Natural killer cell (primary cell): ENCODE data around the gene ATXN1. TPM values are rescaled to one million over a fixed set of nuclear protein-coding genes. Genes with fewer than 3 reads are reported as not detected.

Experiments used
- ATAC-seq, 3 donors: fragments of 150-1000 bp in 2 of 3; fragments of 200-7000 bp in 1 of 3; cut with Tn5 transposase; 1 replicate in 1 of 3; 2 replicates in 2 of 3; pipeline ENCODE4 v1.10.0; 2021; ENCODE audit warnings: mild to moderate bottlenecking in 2 of 3, moderate library complexity in 2 of 3
- DNase-seq, 2 donors: peaks; one replicate each; pipeline versions ENCODE4 v3.0.0 to v3.0.0-alpha.2; 2013 to 2021; ENCODE audit warnings: mixed read lengths in 1 of 2
- H3K27ac ChIP-seq: one replicate; pipeline ENCODE4 v1.5.1; 2013; ENCODE audit warnings: mild to moderate bottlenecking, low read length
- H3K27me3 ChIP-seq: one replicate; pipeline ENCODE4 v1.6.1; 2013; ENCODE audit warnings: low read length; ENCODE audit not compliant: control insufficient read depth, insufficient read depth
- H3K36me3 ChIP-seq: one replicate; pipeline ENCODE4 v1.6.1; 2013; ENCODE audit warnings: low read length; ENCODE audit not compliant: control insufficient read depth, insufficient read depth
- H3K4me1 ChIP-seq: one replicate; pipeline ENCODE4 v1.6.1; 2013; ENCODE audit warnings: low read length; ENCODE audit not compliant: control insufficient read depth, insufficient read depth
- H3K4me3 ChIP-seq: one replicate; pipeline ENCODE4 v1.5.1; 2013; ENCODE audit warnings: low read length
- H3K9me3 ChIP-seq: one replicate; pipeline ENCODE4 v1.6.1; 2013; ENCODE audit warnings: low read length; ENCODE audit not compliant: control insufficient read depth, insufficient read depth
- H3K27ac Mint-ChIP-seq, 2 donors: one replicate each; pipeline ENCODE4 v1.8.0; 2022; ENCODE audit warnings: mild to moderate bottlenecking in 2 of 2, mixed read lengths in 2 of 2, moderate library complexity in 1 of 2
- H3K27me3 Mint-ChIP-seq, 2 donors: one replicate each; pipeline ENCODE4 v1.8.0; 2022; ENCODE audit warnings: low read depth in 2 of 2, mixed read lengths in 2 of 2
- H3K36me3 Mint-ChIP-seq: one replicate; pipeline ENCODE4 v1.8.0; 2022; ENCODE audit warnings: mixed read lengths
- H3K4me1 Mint-ChIP-seq, 2 donors: one replicate each; pipeline ENCODE4 v1.8.0; 2022; ENCODE audit warnings: mixed read lengths in 2 of 2
- H3K4me3 Mint-ChIP-seq: one replicate; pipeline ENCODE4 v1.8.0; 2022; ENCODE audit warnings: mild to moderate bottlenecking, moderate library complexity, mixed read lengths
- H3K9me3 Mint-ChIP-seq, 2 donors: one replicate each; pipeline ENCODE4 v1.8.0; 2022; ENCODE audit warnings: mixed read lengths in 2 of 2
- CTCF ChIP-seq: fragments of 200-600 bp; IDR thresholded peaks from one replicate; pipeline ENCODE4 v1.8.0; 2022; ENCODE audit warnings: antibody characterized with exemption
- WGBS: methylation state at CpG from one replicate; pipeline ENCODE4 v1.1.7; 2013; ENCODE audit warnings: missing lambda C conversion rate; ENCODE audit not compliant: insufficient coverage; 5-methylcytosine and 5-hydroxymethylcytosine counted together
- intact Hi-C: fragments of 100-400 bp; cut with micrococcal nuclease; formaldehyde crosslinking; loops from one replicate; pipeline ENCODE4 v1.14.2; 2022
- total RNA-seq, 4 donors: library from RNA; stranded (reverse); fragments of 120-200 nt in 1 of 4; gene quantifications; one replicate each; pipeline versions ENCODE4 v1.2.3 to v1.2.4, GENCODE V29; 2013 to 2022

The ATXN1 gene
- total RNA-seq, 3 donors from 2014 or later (not counting 1 experiment from before 2014, with no cell fraction given) = 90.4 to 120 (median 97.9) TPM

DNA sequence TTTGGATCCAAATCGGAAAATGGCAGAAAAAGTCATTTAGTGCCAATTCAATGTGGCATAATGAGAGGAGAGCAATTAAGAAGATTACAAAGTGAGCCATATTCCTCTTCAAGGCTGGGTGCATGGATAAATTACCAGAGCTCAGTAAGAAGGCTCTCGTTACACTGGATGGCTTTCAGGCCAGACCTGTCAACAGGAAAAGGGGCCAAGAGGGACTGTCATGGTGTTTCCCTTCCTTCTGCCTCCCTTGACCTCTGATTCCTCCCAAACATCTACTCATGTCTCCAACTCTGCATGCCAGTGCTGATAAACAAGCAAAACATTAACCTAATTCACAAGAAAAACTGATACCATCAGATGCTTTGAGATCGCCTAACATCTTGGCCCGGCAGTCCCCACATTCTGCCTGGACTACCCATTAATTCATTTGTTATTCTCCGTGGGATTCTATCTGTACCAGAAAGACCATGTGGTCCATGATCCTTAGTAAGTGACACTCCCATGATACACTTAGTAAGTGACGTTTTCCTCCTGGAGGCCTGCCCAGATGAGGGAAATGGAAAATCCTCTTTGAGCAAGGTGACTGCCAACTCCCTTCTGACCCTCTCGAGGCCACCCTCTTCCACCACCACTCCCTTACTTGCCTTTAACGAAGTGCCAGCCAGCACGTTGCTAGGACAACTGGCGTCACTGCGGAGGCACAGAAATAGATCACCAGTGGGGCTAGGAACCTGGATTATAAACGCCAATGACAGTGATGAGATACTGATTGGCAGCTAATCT lies 283.7 kb downstream of the ATXN1 start:
- H3K27ac Mint-ChIP-seq = no peak overlapping the region
- H3K4me1 Mint-ChIP-seq = peaks cover 31 to 38% of the 10 kb centered on the region in 2 donors
- no peak for ATAC-seq
- Histone ChIP-seq H3K4me3 (no peak overlapping the region), H3K27me3 (no peaks in the 10 kb centered on the region), H3K36me3 (no peaks in the 10 kb centered on the region), H3K4me1 (peaks cover 12% of the 10 kb centered on the region), H3K27ac (no peak overlapping the region), H3K9me3 (no peaks in the 10 kb centered on the region)
- 96% methylated on average over 11 of the region's 12 CpGs for WGBS
- H3K4me3 Mint-ChIP-seq = no peak overlapping the region
- H3K27me3 Mint-ChIP-seq = no peaks in the 10 kb centered on the region
- H3K36me3 Mint-ChIP-seq = no peaks in the 10 kb centered on the region
- TF ChIP-seq CTCF = no peak
- no peak for DNase-seq
- H3K9me3 Mint-ChIP-seq = peaks cover 0 to 2% of the 10 kb centered on the region in 2 donors
- intact Hi-C loops = no loop called here

GRCh38 chr6:16476861-16477260 lies 284.4 kb downstream of the ATXN1 start:
- Histone ChIP-seq H3K9me3 (no peaks in the 10 kb centered on the region), H3K27me3 (no peaks in the 10 kb centered on the region), H3K36me3 (no peaks in the 10 kb centered on the region), H3K4me1 (peaks cover 13% of the 10 kb centered on the region), H3K4me3 (no peak overlapping the region), H3K27ac (no peak overlapping the region)
- peaks cover 24 to 31% of the 10 kb centered on the region in 2 donors for H3K4me1 Mint-ChIP-seq
- no peaks in the 10 kb centered on the region for H3K27me3 Mint-ChIP-seq
- H3K4me3 Mint-ChIP-seq = no peak overlapping the region
- intact Hi-C loops = no loop called here
- H3K36me3 Mint-ChIP-seq = no peaks in the 10 kb centered on the region
- TF ChIP-seq CTCF = no peak
- DNase-seq (no peak), ATAC-seq (no peak)
- 65% methylated on average over 7 of the region's 7 CpGs for WGBS
- H3K27ac Mint-ChIP-seq = no peak overlapping the region
- peaks cover 0 to under 1% of the 10 kb centered on the region in 2 donors for H3K9me3 Mint-ChIP-seq

GRCh38 chr6:16475494-16475781 lies 285.8 kb downstream of the ATXN1 start:
- WGBS = 100% methylated on average over 1 of the region's 1 CpG
- H3K27me3 Mint-ChIP-seq = no peaks in the 10 kb centered on the region
- TF ChIP-seq CTCF = no peak
- H3K4me3 Mint-ChIP-seq = no peak overlapping the region
- no peaks in the 10 kb centered on the region for H3K27me3 ChIP-seq
- intact Hi-C loops = no loop called here
- no peak for DNase-seq
- no peak overlapping the region for H3K27ac ChIP-seq
- no peak overlapping the region for H3K27ac Mint-ChIP-seq
- no peaks in the 10 kb centered on the region for H3K9me3 Mint-ChIP-seq
- ATAC-seq = no peak
- H3K4me1 ChIP-seq = peaks cover 7% of the 10 kb centered on the region
- no peaks in the 10 kb centered on the region for H3K9me3 ChIP-seq
- peaks cover 17% of the 10 kb centered on the region in 2 donors for H3K4me1 Mint-ChIP-seq
- H3K36me3 Mint-ChIP-seq = no peaks in the 10 kb centered on the region
- no peak overlapping the region for H3K4me3 ChIP-seq
- H3K36me3 ChIP-seq = no peaks in the 10 kb centered on the region
